WTC11 (cell line): ENCODE data around the gene OTUD4. TPM values are rescaled to one million over a fixed set of nuclear protein-coding genes. Genes with fewer than 3 reads are reported as not detected.

Experiments
- ATAC-seq: fragments of 200-7000 bp; cut with Tn5 transposase; 2 replicates; pipeline ENCODE4 v1.10.0; 2021; ENCODE audit warnings: mild to moderate bottlenecking, moderate library complexity
- CTCF ChIA-PET: fragments of 300-600 bp; sonication (Branson Sonifier 250); formaldehyde crosslinking; loops from one replicate; lab custom pipeline; 2021; ENCODE audit warnings: antibody characterized with exemption; lab: Charles Lee
- POLR2A ChIA-PET: fragments of 350-600 bp; sonication (Branson Sonifier 250); formaldehyde crosslinking; loops from one replicate; lab custom pipeline; 2021; ENCODE audit warnings: antibody characterized with exemption; lab: Charles Lee
- DNase-seq: peaks from one replicate; pipeline ENCODE4 v3.0.0; 2021; ENCODE audit warnings: low spot score
- H3K27ac Mint-ChIP-seq: 2 replicates; pipeline ENCODE4 v1.8.0; 2021; ENCODE audit warnings: mixed read lengths
- H3K27me3 Mint-ChIP-seq: 2 replicates; pipeline ENCODE4 v1.8.0; 2021; ENCODE audit warnings: low read depth, mild to moderate bottlenecking, moderate library complexity, mixed read lengths
- H3K36me3 Mint-ChIP-seq: 2 replicates; pipeline ENCODE4 v1.8.0; 2021; ENCODE audit warnings: mixed read lengths
- H3K4me1 Mint-ChIP-seq: 2 replicates; pipeline ENCODE4 v1.8.0; 2022; ENCODE audit warnings: mixed read lengths
- H3K4me3 Mint-ChIP-seq: 2 replicates; pipeline ENCODE4 v1.8.0; 2021; ENCODE audit warnings: mild to moderate bottlenecking, moderate library complexity, mixed read lengths
- H3K9me3 Mint-ChIP-seq: 2 replicates; pipeline ENCODE4 v1.8.0; 2021; ENCODE audit warnings: mixed read lengths
- JAZF1 ChIP-seq: fragments of 250-450 bp; sonication (Bioruptor Pico); IDR thresholded peaks from 2 replicates; pipeline ENCODE4 v1.9.0; 2021; ENCODE audit warnings: moderate library complexity, mild to moderate bottlenecking, inconsistent platforms
- MXD4 ChIP-seq: fragments of 250-450 bp; sonication (Bioruptor Pico); IDR thresholded peaks from 2 replicates; pipeline ENCODE4 v1.8.0; 2021; ENCODE audit warnings: mild to moderate bottlenecking, moderate library complexity, borderline replicate concordance
- NR2C2 ChIP-seq: sonication (generic); formaldehyde crosslinking; IDR thresholded peaks from 2 replicates; pipeline ENCODE4 v1.8.0; 2022; ENCODE audit warnings: mild to moderate bottlenecking, missing genetic modification reagents
- PRRX2 ChIP-seq: fragments of 250-450 bp; sonication (Bioruptor Pico); IDR thresholded peaks from 2 replicates; pipeline ENCODE4 v1.8.0; 2021; ENCODE audit warnings: mild to moderate bottlenecking
- SOX15 ChIP-seq: fragments of 250-450 bp; sonication (Bioruptor Pico); IDR thresholded peaks from 2 replicates; pipeline ENCODE4 v1.9.0; 2021; ENCODE audit warnings: mild to moderate bottlenecking
- ZBTB21 ChIP-seq: sonication (generic); formaldehyde crosslinking; IDR thresholded peaks from 2 replicates; pipeline ENCODE4 v1.8.1; 2023; ENCODE audit warnings: mild to moderate bottlenecking, missing genetic modification reagents, borderline replicate concordance
- ZNF219 ChIP-seq: sonication (generic); formaldehyde crosslinking; IDR thresholded peaks from 2 replicates; pipeline ENCODE4 v1.8.0; 2023; ENCODE audit warnings: missing genetic modification reagents, mild to moderate bottlenecking, borderline replicate concordance
- ZNF232 ChIP-seq: sonication (generic); formaldehyde crosslinking; IDR thresholded peaks from 2 replicates; pipeline ENCODE4 v1.8.0; 2022; ENCODE audit warnings: mild to moderate bottlenecking, missing genetic modification reagents
- ZNF263 ChIP-seq: sonication (generic); formaldehyde crosslinking; IDR thresholded peaks from 2 replicates; pipeline ENCODE4 v1.8.1; 2022; ENCODE audit warnings: low read depth, mild to moderate bottlenecking, moderate library complexity, missing genetic modification reagents
- total RNA-seq: library from RNA; stranded (reverse); gene quantifications from 3 replicates; pipeline ENCODE4 v1.2.3, GENCODE V29; 2021
- TF ChIP-seq, protein P1 (sequence below): sonication (generic); formaldehyde crosslinking; IDR thresholded peaks from 2 replicates; pipeline ENCODE4 v1.8.1; 2022; ENCODE audit warnings: mild to moderate bottlenecking, moderate library complexity, missing genetic modification reagents
- TF ChIP-seq, protein P2 (sequence below): sonication (generic); formaldehyde crosslinking; IDR thresholded peaks from 2 replicates; pipeline ENCODE4 v1.8.0; 2023; ENCODE audit warnings: missing genetic modification reagents, mild to moderate bottlenecking, borderline replicate concordance
- TF ChIP-seq, protein P3 (sequence below): sonication (generic); formaldehyde crosslinking; IDR thresholded peaks from 2 replicates; pipeline ENCODE4 v1.8.1; 2023; ENCODE audit warnings: mild to moderate bottlenecking, missing genetic modification reagents, moderate library complexity
- TF ChIP-seq, protein P4 (sequence below): fragments of 250-450 bp; sonication (Bioruptor Pico); IDR thresholded peaks from 2 replicates; pipeline ENCODE4 v1.9.0; 2021; ENCODE audit warnings: mild to moderate bottlenecking
- TF ChIP-seq, protein P5 (sequence below): sonication (generic); formaldehyde crosslinking; IDR thresholded peaks from 2 replicates; pipeline ENCODE4 v1.8.1; 2022; ENCODE audit warnings: mild to moderate bottlenecking, missing genetic modification reagents, moderate library complexity, borderline replicate concordance
- TF ChIP-seq, protein P6 (sequence below): sonication (generic); formaldehyde crosslinking; conservative IDR thresholded peaks from 2 replicates; pipeline ENCODE4 v1.8.1; 2023; ENCODE audit warnings: mild to moderate bottlenecking, low read depth, missing genetic modification reagents, moderate library complexity

OTUD4 gene
- total RNA-seq, 1 experiment from 2014 or later: 44.6 TPM

DNA sequence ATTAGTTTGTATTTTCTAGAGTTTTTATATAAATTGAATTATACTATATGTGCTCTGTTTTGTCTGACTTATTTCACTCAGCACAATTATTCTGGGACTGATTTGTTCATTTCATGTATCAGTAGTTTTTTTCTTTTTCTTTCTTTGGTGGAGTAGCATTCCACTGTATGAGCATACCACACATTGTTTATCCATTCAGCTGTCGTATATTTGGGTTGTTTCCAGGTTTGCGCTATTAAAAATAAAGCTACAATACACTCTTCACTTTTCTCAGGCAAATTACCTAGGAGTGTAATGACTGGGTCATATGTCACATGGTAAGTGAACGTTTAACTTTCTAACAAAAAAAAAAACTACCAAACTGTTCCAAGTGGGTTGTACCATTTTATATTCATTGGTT, 9.6 kb upstream of the OTUD4 start (continued):
- TF ChIP-seq ZNF219 (no peak), MXD4 (CRISPR knock-in tag) (no peak), JAZF1 (CRISPR knock-in tag) (no peak)
- TF ChIP-seq, protein P1, sequence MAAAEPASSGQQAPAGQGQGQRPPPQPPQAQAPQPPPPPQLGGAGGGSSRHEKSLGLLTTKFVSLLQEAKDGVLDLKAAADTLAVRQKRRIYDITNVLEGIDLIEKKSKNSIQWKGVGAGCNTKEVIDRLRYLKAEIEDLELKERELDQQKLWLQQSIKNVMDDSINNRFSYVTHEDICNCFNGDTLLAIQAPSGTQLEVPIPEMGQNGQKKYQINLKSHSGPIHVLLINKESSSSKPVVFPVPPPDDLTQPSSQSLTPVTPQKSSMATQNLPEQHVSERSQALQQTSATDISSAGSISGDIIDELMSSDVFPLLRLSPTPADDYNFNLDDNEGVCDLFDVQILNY (CRISPR knock-in tag): no peak
- TF ChIP-seq, protein P2, sequence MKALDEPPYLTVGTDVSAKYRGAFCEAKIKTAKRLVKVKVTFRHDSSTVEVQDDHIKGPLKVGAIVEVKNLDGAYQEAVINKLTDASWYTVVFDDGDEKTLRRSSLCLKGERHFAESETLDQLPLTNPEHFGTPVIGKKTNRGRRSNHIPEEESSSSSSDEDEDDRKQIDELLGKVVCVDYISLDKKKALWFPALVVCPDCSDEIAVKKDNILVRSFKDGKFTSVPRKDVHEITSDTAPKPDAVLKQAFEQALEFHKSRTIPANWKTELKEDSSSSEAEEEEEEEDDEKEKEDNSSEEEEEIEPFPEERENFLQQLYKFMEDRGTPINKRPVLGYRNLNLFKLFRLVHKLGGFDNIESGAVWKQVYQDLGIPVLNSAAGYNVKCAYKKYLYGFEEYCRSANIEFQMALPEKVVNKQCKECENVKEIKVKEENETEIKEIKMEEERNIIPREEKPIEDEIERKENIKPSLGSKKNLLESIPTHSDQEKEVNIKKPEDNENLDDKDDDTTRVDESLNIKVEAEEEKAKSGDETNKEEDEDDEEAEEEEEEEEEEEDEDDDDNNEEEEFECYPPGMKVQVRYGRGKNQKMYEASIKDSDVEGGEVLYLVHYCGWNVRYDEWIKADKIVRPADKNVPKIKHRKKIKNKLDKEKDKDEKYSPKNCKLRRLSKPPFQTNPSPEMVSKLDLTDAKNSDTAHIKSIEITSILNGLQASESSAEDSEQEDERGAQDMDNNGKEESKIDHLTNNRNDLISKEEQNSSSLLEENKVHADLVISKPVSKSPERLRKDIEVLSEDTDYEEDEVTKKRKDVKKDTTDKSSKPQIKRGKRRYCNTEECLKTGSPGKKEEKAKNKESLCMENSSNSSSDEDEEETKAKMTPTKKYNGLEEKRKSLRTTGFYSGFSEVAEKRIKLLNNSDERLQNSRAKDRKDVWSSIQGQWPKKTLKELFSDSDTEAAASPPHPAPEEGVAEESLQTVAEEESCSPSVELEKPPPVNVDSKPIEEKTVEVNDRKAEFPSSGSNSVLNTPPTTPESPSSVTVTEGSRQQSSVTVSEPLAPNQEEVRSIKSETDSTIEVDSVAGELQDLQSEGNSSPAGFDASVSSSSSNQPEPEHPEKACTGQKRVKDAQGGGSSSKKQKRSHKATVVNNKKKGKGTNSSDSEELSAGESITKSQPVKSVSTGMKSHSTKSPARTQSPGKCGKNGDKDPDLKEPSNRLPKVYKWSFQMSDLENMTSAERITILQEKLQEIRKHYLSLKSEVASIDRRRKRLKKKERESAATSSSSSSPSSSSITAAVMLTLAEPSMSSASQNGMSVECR (CRISPR knock-in tag): no peak
- TF ChIP-seq, protein P3, sequence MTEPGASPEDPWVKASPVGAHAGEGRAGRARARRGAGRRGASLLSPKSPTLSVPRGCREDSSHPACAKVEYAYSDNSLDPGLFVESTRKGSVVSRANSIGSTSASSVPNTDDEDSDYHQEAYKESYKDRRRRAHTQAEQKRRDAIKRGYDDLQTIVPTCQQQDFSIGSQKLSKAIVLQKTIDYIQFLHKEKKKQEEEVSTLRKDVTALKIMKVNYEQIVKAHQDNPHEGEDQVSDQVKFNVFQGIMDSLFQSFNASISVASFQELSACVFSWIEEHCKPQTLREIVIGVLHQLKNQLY (CRISPR knock-in tag): no peak
- TF ChIP-seq, protein P4, sequence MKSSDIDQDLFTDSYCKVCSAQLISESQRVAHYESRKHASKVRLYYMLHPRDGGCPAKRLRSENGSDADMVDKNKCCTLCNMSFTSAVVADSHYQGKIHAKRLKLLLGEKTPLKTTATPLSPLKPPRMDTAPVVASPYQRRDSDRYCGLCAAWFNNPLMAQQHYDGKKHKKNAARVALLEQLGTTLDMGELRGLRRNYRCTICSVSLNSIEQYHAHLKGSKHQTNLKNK (CRISPR knock-in tag): no peak
- TF ChIP-seq, all 79 proteins: peak for 0

DNA sequence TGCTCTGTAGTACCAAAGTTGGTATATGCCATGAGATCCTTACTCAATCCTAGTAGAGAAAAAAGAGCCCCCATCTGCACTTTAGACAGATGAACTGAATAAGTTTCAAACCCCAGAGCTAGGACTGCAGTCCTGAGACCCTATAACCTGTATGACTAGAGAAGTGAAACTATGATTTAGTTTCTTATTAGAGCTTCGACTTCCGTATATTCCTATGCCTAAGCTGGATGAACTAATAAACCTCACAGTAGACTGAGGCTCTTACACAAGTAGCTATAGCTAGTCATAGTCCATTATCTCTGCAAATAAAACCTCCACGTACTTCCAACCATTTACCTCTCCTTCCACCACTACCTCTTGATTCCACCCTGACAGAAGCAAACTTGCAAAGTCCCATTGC, 6.3 kb upstream of the OTUD4 start:
- Mint-ChIP-seq H3K27me3 (peaks cover 3% of the 10 kb centered on the region), H3K4me1 (no peaks in the 10 kb centered on the region), H3K36me3 (no peaks in the 10 kb centered on the region), H3K27ac (no peak overlapping the region), H3K9me3 (peaks cover 4% of the 10 kb centered on the region), H3K4me3 (no peak overlapping the region)
- ChIA-PET POLR2A (no interaction called here), CTCF (interaction anchor here (0.5 kb wide), 1 partner anchor 964 kb away, joined by 3 read pairs; no protein-coding TSS in a partner anchor)
- ATAC-seq: no peak
- DNase-seq: no peak
- TF ChIP-seq, protein P2 (CRISPR knock-in tag): no peak
- TF ChIP-seq ZBTB21 (CRISPR knock-in tag): no peak
- TF ChIP-seq, all 79 proteins: peak for 0

DNA sequence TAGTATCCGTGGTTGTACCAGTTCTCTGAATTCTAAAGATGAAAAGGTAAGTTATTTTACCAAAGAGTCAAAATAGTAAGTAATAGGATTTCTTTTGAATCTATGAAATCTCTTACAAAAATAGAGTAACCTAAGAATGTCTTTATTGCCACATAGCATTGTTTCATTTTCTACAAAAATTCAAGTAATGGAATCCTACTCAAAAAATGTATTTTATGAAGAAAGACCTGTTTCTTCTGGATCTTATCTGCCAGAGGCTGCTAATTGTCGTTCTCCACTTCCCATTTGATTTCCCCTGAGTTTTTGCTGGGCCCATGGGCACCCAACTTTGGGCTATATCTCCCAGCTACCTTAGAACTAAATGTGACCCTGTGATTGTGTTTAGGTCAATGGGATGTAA, 3.2 kb upstream of the OTUD4 start:
- no peaks in the 10 kb centered on the region for H3K36me3 Mint-ChIP-seq
- ChIA-PET CTCF (no interaction called here), POLR2A (interaction anchor here (0.7 kb wide), 1 partner anchor 34 kb away, joined by 3 read pairs; no protein-coding TSS in a partner anchor)
- no peak overlapping the region for H3K4me3 Mint-ChIP-seq
- no peak for ATAC-seq
- no peak overlapping the region for H3K27ac Mint-ChIP-seq
- peaks cover 7% of the 10 kb centered on the region for H3K4me1 Mint-ChIP-seq
- no peaks in the 10 kb centered on the region for H3K9me3 Mint-ChIP-seq
- H3K27me3 Mint-ChIP-seq: peaks cover 3% of the 10 kb centered on the region
- DNase-seq: no peak
- TF ChIP-seq PRRX2 (CRISPR knock-in tag) (no peak), ZNF263 (no peak), NR2C2 (no peak), ZNF232 (CRISPR knock-in tag) (no peak), SOX15 (no peak), JAZF1 (CRISPR knock-in tag) (no peak)
- TF ChIP-seq, protein P5, sequence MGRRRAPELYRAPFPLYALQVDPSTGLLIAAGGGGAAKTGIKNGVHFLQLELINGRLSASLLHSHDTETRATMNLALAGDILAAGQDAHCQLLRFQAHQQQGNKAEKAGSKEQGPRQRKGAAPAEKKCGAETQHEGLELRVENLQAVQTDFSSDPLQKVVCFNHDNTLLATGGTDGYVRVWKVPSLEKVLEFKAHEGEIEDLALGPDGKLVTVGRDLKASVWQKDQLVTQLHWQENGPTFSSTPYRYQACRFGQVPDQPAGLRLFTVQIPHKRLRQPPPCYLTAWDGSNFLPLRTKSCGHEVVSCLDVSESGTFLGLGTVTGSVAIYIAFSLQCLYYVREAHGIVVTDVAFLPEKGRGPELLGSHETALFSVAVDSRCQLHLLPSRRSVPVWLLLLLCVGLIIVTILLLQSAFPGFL: no peak
- TF ChIP-seq, protein P6, sequence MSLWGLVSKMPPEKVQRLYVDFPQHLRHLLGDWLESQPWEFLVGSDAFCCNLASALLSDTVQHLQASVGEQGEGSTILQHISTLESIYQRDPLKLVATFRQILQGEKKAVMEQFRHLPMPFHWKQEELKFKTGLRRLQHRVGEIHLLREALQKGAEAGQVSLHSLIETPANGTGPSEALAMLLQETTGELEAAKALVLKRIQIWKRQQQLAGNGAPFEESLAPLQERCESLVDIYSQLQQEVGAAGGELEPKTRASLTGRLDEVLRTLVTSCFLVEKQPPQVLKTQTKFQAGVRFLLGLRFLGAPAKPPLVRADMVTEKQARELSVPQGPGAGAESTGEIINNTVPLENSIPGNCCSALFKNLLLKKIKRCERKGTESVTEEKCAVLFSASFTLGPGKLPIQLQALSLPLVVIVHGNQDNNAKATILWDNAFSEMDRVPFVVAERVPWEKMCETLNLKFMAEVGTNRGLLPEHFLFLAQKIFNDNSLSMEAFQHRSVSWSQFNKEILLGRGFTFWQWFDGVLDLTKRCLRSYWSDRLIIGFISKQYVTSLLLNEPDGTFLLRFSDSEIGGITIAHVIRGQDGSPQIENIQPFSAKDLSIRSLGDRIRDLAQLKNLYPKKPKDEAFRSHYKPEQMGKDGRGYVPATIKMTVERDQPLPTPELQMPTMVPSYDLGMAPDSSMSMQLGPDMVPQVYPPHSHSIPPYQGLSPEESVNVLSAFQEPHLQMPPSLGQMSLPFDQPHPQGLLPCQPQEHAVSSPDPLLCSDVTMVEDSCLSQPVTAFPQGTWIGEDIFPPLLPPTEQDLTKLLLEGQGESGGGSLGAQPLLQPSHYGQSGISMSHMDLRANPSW: no peak
